KMS-11 (cell line): ENCODE results near the gene CCDC86.

Source experiments
- H2AFZ ChIP-seq: fragments of 200-600 bp; sonication (generic); 2 replicates; pipeline ENCODE4 v1.6.1; 2016; ENCODE audit warnings: antibody characterized with exemption, mixed run types, low read depth
- H3K27ac ChIP-seq: fragments of 200-600 bp; sonication (generic); 2 replicates; pipeline ENCODE4 v1.6.1; 2016; ENCODE audit warnings: mild to moderate bottlenecking, mixed run types
- H3K27me3 ChIP-seq: fragments of 200-600 bp; sonication (generic); 2 replicates; pipeline ENCODE4 v1.6.1; 2017; ENCODE audit warnings: mild to moderate bottlenecking, low read depth, mixed run types, moderate library complexity; ENCODE audit not compliant: insufficient read depth
- H3K36me3 ChIP-seq: fragments of 200-600 bp; sonication (generic); 2 replicates; pipeline ENCODE4 v1.6.1; 2017; ENCODE audit warnings: mild to moderate bottlenecking, mixed run types; ENCODE audit not compliant: insufficient read depth
- H3K4me1 ChIP-seq: fragments of 200-600 bp; sonication (generic); 2 replicates; pipeline ENCODE4 v1.6.1; 2016; ENCODE audit warnings: mild to moderate bottlenecking, low read depth, mixed run types; ENCODE audit not compliant: poor library complexity, severe bottlenecking
- H3K4me2 ChIP-seq: fragments of 200-600 bp; sonication (generic); 2 replicates; pipeline ENCODE4 v1.7.0; 2016; ENCODE audit warnings: mild to moderate bottlenecking, mixed run types
- H3K4me3 ChIP-seq: fragments of 200-600 bp; sonication (generic); IDR thresholded peaks from 2 replicates; pipeline ENCODE4 v1.6.1; 2017; ENCODE audit warnings: low read depth, low read length, mixed read lengths; ENCODE audit not compliant: insufficient read depth
- H3K79me2 ChIP-seq: fragments of 200-600 bp; sonication (generic); 2 replicates; pipeline ENCODE4 v1.6.1; 2016; ENCODE audit warnings: low read depth, mixed run types; ENCODE audit not compliant: insufficient read depth
- H3K9ac ChIP-seq: fragments of 200-600 bp; sonication (generic); 2 replicates; pipeline ENCODE4 v1.6.1; 2016; ENCODE audit warnings: mild to moderate bottlenecking, mixed run types
- H4K20me1 ChIP-seq: fragments of 200-600 bp; sonication (generic); 2 replicates; pipeline ENCODE4 v1.6.1; 2016; ENCODE audit warnings: mild to moderate bottlenecking, mixed run types; ENCODE audit not compliant: insufficient read depth
- TF ChIP-seq, protein P1 (sequence below): fragments of 200-600 bp; sonication (generic); conservative IDR thresholded peaks from 2 replicates; pipeline ENCODE4 v1.6.1; 2017; ENCODE audit warnings: low read depth, mild to moderate bottlenecking, antibody characterized with exemption, low read length, moderate library complexity, mixed read lengths

The CCDC86 gene

DNA sequence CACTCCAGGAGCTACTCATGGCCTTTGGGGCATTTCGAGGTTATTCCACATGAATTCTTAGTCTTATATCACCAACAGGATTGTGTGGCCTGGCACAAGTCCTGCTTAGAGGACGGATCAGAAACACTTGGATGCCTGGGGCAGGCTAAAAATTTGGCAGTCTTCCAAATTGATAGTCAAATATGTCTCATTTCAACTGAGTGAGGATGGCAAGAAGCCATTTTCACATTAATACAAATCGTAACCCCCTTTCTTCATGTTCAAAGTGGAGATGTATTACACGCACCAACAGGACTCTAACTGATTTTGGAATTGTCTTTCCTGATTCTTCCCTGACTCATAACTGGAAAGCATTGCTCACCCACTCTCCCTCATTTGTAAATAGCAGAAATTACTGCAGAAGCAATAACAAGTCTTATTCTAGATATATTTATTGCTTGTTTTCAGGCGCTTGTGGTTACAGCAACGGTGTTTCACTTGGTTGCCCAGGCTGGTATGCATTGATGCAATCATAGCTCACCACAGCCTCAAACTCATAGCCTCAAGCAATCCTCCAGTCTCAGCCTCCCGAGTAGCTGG, 10.3 kb upstream of the CCDC86 start:
- no peak overlapping the region for H3K27ac ChIP-seq
- no peak overlapping the region for H3K4me2 ChIP-seq

DNA sequence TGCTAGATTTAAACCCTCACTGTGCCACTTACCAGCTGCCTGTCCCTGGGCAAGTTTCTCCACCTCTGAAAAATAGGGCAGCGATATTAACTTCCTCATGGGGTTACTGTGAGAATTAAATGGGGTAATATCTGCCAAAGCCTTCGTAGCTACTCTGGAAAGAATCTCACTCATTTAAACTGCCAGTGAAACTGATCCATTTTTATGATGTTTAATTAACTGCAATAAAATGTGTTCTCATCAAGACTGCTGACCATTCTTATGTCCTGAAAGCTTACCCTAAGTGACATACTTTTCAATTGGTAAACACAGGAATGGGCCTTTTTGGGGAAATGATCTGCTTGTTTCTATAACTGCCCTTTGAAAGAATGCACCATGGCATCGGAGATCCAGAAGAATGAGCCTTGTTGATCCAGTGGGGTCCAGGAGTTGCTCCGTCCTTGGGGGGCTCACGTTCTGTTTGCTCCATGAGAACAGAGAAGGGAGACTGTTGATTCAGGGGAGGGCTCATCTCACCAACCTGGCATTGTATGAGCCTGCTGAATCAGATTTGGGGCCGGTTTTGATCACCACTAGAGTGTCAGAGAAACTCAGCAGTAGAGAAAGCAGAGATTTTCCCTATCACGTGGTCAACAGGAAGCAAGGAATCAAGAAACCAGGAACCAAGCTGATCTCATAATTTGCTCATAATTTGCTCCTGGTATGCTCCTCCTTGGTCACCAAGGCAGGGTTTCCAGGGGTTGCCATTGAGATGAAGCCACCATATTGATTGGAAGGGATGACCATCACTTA, 7.0 kb upstream of the CCDC86 start:
- Histone ChIP-seq H3K4me2 (peak overlapping the region; percentile 9; the same call in 1 of the 2 replicates), H2AFZ (no peak overlapping the region), H3K9ac (no peak overlapping the region), H3K79me2 (no peaks in the 10 kb centered on the region), H3K4me1 (peaks cover 62% of the 10 kb centered on the region), H3K27me3 (no peaks in the 10 kb centered on the region), H4K20me1 (no peaks in the 10 kb centered on the region), H3K4me3 (no peak overlapping the region), H3K27ac (no peak overlapping the region), H3K36me3 (no peaks in the 10 kb centered on the region)
- TF ChIP-seq, protein P1, sequence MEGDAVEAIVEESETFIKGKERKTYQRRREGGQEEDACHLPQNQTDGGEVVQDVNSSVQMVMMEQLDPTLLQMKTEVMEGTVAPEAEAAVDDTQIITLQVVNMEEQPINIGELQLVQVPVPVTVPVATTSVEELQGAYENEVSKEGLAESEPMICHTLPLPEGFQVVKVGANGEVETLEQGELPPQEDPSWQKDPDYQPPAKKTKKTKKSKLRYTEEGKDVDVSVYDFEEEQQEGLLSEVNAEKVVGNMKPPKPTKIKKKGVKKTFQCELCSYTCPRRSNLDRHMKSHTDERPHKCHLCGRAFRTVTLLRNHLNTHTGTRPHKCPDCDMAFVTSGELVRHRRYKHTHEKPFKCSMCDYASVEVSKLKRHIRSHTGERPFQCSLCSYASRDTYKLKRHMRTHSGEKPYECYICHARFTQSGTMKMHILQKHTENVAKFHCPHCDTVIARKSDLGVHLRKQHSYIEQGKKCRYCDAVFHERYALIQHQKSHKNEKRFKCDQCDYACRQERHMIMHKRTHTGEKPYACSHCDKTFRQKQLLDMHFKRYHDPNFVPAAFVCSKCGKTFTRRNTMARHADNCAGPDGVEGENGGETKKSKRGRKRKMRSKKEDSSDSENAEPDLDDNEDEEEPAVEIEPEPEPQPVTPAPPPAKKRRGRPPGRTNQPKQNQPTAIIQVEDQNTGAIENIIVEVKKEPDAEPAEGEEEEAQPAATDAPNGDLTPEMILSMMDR: no peak

More for the DNA sequence above, 10.3 kb upstream of the CCDC86 start:
- no peak overlapping the region for H3K9ac ChIP-seq
- H3K27me3 ChIP-seq: no peaks in the 10 kb centered on the region
- no peaks in the 10 kb centered on the region for H4K20me1 ChIP-seq
- no peaks in the 10 kb centered on the region for H3K79me2 ChIP-seq
- H3K36me3 ChIP-seq: no peaks in the 10 kb centered on the region
- H3K4me3 ChIP-seq: no peak overlapping the region
- TF ChIP-seq, protein P1: no peak
- peaks cover 29% of the 10 kb centered on the region for H3K4me1 ChIP-seq
- H2AFZ ChIP-seq: no peak overlapping the region

DNA sequence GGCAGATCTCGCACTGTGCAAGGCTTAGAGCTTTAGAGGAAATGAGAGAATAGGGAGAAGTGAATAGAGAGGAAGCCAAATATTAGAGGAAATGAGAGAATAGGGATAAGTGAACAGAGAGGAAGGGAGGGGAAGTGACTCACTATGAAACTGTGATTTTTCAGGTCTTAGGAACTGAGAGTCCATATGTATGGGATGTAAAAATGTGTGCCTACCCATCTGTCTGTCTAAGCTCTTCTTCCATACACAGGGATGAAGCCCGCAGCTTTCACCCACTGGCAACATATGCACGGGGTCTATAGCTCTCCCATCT, 6.4 kb upstream of the CCDC86 start:
- H3K4me3 ChIP-seq: no peak overlapping the region
- H3K4me2 ChIP-seq: peak overlapping the region; percentile 9; the same call in 1 of the 2 replicates
- no peaks in the 10 kb centered on the region for H3K79me2 ChIP-seq
- no peaks in the 10 kb centered on the region for H3K27me3 ChIP-seq
- no peaks in the 10 kb centered on the region for H4K20me1 ChIP-seq
- peaks cover 68% of the 10 kb centered on the region for H3K4me1 ChIP-seq
- H3K9ac ChIP-seq: no peak overlapping the region
- no peak overlapping the region for H2AFZ ChIP-seq
- H3K36me3 ChIP-seq: no peaks in the 10 kb centered on the region
- H3K27ac ChIP-seq: no peak overlapping the region
- TF ChIP-seq, protein P1: no peak

- H3K36me3 ChIP-seq: no peaks in the 10 kb centered on the region
- peaks cover 69% of the 10 kb centered on the region for H3K4me1 ChIP-seq
- TF ChIP-seq, protein P1: no peak
- peak overlapping the region; percentile 88; the same call in 1 of the 2 replicates for H3K27ac ChIP-seq
- H3K4me3 ChIP-seq: no peak overlapping the region
- H2AFZ ChIP-seq: no peak overlapping the region
- no peak overlapping the region for H3K9ac ChIP-seq
- H3K4me2 ChIP-seq: peak overlapping the region; percentile 74; the same call in 1 of the 2 replicates
- no peaks in the 10 kb centered on the region for H4K20me1 ChIP-seq
- no peaks in the 10 kb centered on the region for H3K27me3 ChIP-seq
- H3K79me2 ChIP-seq: peaks cover 9% of the 10 kb centered on the region
Observed at GRCh38 chr11:60836866-60837515, 4.9 kb upstream of the CCDC86 start.
